SK-N-SH treated with all-trans-retinoic acid at 6 μM for 48 hours (cell line): ENCODE data around the gene KSR2.

ENCODE experiments used
- ATAC-seq: fragments of 200-7000 bp; cut with Tn5 transposase; 3 replicates; pipeline ENCODE4 v1.9.1; 2020; ENCODE audit warnings: mild to moderate bottlenecking, moderate library complexity
- ARNTL ChIP-seq: fragments of 450-650 bp; formaldehyde crosslinking; IDR thresholded peaks from 2 replicates; pipeline ENCODE4 v1.5.0; 2020; ENCODE audit warnings: low read depth, mild to moderate bottlenecking, moderate library complexity, borderline replicate concordance
- BACH2 ChIP-seq: fragments of 250-450 bp; sonication (Bioruptor Pico); IDR thresholded peaks from 2 replicates; pipeline ENCODE4 v1.9.0; 2021; ENCODE audit warnings: mild to moderate bottlenecking, borderline replicate concordance
- CREB5 ChIP-seq: fragments of 250-450 bp; sonication (Bioruptor Pico); IDR thresholded peaks from 2 replicates; pipeline ENCODE4 v1.5.1; 2020; ENCODE audit warnings: low read depth, mild to moderate bottlenecking, moderate library complexity
- CSDC2 ChIP-seq: fragments of 250-450 bp; sonication (Bioruptor Pico); IDR thresholded peaks from 2 replicates; pipeline ENCODE4 v1.5.0; 2020; ENCODE audit warnings: mild to moderate bottlenecking, moderate library complexity
- ESRRG ChIP-seq: fragments of 250-450 bp; sonication (Bioruptor Pico); IDR thresholded peaks from 2 replicates; pipeline ENCODE4 v1.6.1; 2021; ENCODE audit warnings: mild to moderate bottlenecking
- GLIS3 ChIP-seq: fragments of 250-450 bp; sonication (Bioruptor Pico); IDR thresholded peaks from 2 replicates; pipeline ENCODE4 v1.5.0; 2020; ENCODE audit warnings: mild to moderate bottlenecking, moderate library complexity
- ISL1 ChIP-seq: fragments of 250-450 bp; sonication (Bioruptor Pico); IDR thresholded peaks from 2 replicates; pipeline ENCODE4 v2.1.2; 2022; ENCODE audit warnings: mild to moderate bottlenecking, moderate library complexity
- OSR1 ChIP-seq: fragments of 250-450 bp; sonication (Bioruptor Pico); IDR thresholded peaks from 2 replicates; pipeline ENCODE4 v1.8.0; 2022; ENCODE audit warnings: moderate library complexity, mild to moderate bottlenecking, inconsistent platforms
- PATZ1 ChIP-seq: fragments of 250-450 bp; sonication (Bioruptor Pico); IDR thresholded peaks from 2 replicates; pipeline ENCODE4 v1.8.0; 2020; ENCODE audit warnings: mild to moderate bottlenecking, moderate library complexity, borderline replicate concordance
- POU6F1 ChIP-seq: fragments of 250-450 bp; sonication (Bioruptor Pico); IDR thresholded peaks from 2 replicates; pipeline ENCODE4 v1.8.0; 2021; ENCODE audit warnings: low read depth, mild to moderate bottlenecking, moderate library complexity, borderline replicate concordance
- PPARA ChIP-seq: fragments of 250-450 bp; sonication (Bioruptor Pico); IDR thresholded peaks from 2 replicates; pipeline ENCODE4 v1.5.0; 2020; ENCODE audit warnings: mild to moderate bottlenecking, borderline replicate concordance
- RARB ChIP-seq: fragments of 250-450 bp; sonication (Bioruptor Pico); IDR thresholded peaks from 2 replicates; pipeline ENCODE4 v1.8.0; 2021; ENCODE audit warnings: mild to moderate bottlenecking, moderate library complexity
- SNAI2 ChIP-seq: fragments of 250-450 bp; sonication (Bioruptor Pico); IDR thresholded peaks from 2 replicates; pipeline ENCODE4 v1.5.0; 2020; ENCODE audit warnings: mild to moderate bottlenecking, moderate library complexity
- TCF4 ChIP-seq: fragments of 250-450 bp; sonication (Bioruptor Pico); IDR thresholded peaks from 2 replicates; pipeline ENCODE4 v1.8.0; 2021; ENCODE audit warnings: mild to moderate bottlenecking, moderate library complexity, borderline replicate concordance
- TOX ChIP-seq: fragments of 250-450 bp; sonication (Bioruptor Pico); IDR thresholded peaks from 2 replicates; pipeline ENCODE4 v1.8.0; 2021; ENCODE audit warnings: mild to moderate bottlenecking, moderate library complexity, borderline replicate concordance
- TSHZ2 ChIP-seq: fragments of 250-450 bp; sonication (Bioruptor Pico); IDR thresholded peaks from 2 replicates; pipeline ENCODE4 v1.5.0; 2020; ENCODE audit warnings: mild to moderate bottlenecking, moderate library complexity
- ZC3H10 ChIP-seq: fragments of 250-450 bp; sonication (Bioruptor Pico); IDR thresholded peaks from 2 replicates; pipeline ENCODE4 v1.5.1; 2021; ENCODE audit warnings: mild to moderate bottlenecking, moderate library complexity
- ZFP3 ChIP-seq: fragments of 250-450 bp; sonication (Bioruptor Pico); IDR thresholded peaks from 2 replicates; pipeline ENCODE4 v1.5.0; 2020; ENCODE audit warnings: mild to moderate bottlenecking, moderate library complexity
- ZFP30 ChIP-seq: fragments of 450-650 bp; formaldehyde crosslinking; IDR thresholded peaks from 2 replicates; pipeline ENCODE4 v1.5.0; 2022; ENCODE audit warnings: mild to moderate bottlenecking, moderate library complexity
- ZNF565 ChIP-seq: fragments of 450-650 bp; formaldehyde crosslinking; conservative IDR thresholded peaks from 2 replicates; pipeline ENCODE4 v1.5.0; 2020; ENCODE audit warnings: low read depth, mild to moderate bottlenecking, moderate library complexity
- ZNF70 ChIP-seq: fragments of 450-650 bp; formaldehyde crosslinking; IDR thresholded peaks from 2 replicates; pipeline ENCODE4 v1.5.0; 2020; ENCODE audit warnings: mild to moderate bottlenecking, moderate library complexity
- ZNF8 ChIP-seq: fragments of 450-650 bp; formaldehyde crosslinking; IDR thresholded peaks from 2 replicates; pipeline ENCODE4 v1.5.0; 2020; ENCODE audit warnings: mild to moderate bottlenecking, moderate library complexity
- TF ChIP-seq, protein P1 (sequence below): fragments of 250-450 bp; sonication (Bioruptor Pico); IDR thresholded peaks from 2 replicates; pipeline ENCODE4 v1.5.1; 2021; ENCODE audit warnings: mild to moderate bottlenecking, moderate library complexity

Gene KSR2

GRCh38 chr12:117790948-117791347 lies 177.8 kb downstream of the KSR2 start (continued):
- TF ChIP-seq TSHZ2 (CRISPR knock-in tag) (no peak), BACH2 (CRISPR knock-in tag) (no peak), ZNF8 (CRISPR knock-in tag) (no peak), SNAI2 (CRISPR knock-in tag) (no peak), ZNF70 (CRISPR knock-in tag) (no peak), ZFP3 (CRISPR knock-in tag) (no peak), CREB5 (no peak)

DNA sequence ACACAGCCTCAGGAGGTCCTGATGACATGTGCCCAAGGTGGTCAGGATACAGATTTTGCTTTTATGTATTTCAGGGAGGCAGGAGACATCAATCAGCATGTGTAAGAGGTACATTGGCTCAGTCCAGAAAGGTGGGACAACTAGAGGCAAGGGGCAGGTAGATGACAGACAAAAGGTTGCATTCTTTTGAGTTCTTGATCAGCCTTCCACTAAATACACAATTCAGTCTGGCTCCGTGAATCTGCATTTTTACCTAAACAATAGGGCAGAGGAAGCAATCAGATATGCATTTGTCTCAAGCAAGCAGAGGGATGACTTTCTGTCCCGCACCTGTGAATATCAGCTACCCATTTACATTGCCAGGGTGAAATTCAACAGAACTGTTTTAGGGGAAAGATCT lies 178.6 kb downstream of the KSR2 start:
- TF ChIP-seq OSR1 (no peak), PATZ1 (CRISPR knock-in tag) (no peak), PPARA (no peak), CREB5 (no peak), RARB (CRISPR knock-in tag) (no peak), BACH2 (CRISPR knock-in tag) (no peak), ZC3H10 (CRISPR knock-in tag) (no peak), CSDC2 (no peak), ESRRG (CRISPR knock-in tag) (no peak)
- no peak for ATAC-seq

DNA sequence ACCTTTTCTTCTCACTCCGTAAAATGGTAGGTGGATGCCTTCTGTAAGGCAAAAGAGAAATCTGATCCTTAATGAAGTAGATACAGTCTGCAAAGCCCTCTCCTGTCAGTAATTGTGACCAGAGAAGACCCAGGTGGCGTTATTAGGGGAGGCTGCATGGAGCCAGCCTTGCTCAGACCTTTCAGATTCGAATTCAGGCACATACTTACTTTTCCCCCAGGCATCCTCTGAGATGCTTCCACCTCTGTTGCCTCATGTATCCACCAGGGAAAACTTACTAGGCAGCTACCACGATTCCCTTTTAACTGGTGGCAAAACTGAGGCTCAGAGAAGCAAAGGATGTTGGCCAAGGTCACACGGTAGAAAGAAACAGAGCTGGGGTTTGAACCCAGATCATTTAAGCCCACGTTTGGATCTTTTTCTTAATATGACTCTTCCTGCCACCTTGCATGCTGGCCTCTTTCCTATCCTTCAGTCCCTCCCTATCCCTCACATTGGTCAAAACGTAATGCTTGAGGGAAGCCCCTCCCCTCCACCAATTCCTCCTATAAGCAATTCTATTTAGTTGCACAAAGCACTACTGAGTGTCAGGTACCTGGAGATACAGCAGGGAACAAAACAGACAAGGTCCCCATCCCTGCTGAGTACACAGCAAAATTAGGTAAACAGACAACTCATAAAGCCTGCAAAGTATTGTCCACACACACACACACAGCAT lies 179.4 kb downstream of the KSR2 start:
- TF ChIP-seq ZFP30 (no peak), ZC3H10 (CRISPR knock-in tag) (no peak), OSR1 (no peak), ISL1 (CRISPR knock-in tag) (no peak), ZNF70 (CRISPR knock-in tag) (no peak), TCF4 (CRISPR knock-in tag) (no peak), GLIS3 (CRISPR knock-in tag) (no peak), PPARA (no peak), PATZ1 (CRISPR knock-in tag) (no peak), CSDC2 (no peak), ZNF565 (CRISPR knock-in tag) (no peak), RARB (CRISPR knock-in tag) (no peak), CREB5 (no peak), TOX (CRISPR knock-in tag) (no peak), ZNF8 (CRISPR knock-in tag) (no peak), POU6F1 (CRISPR knock-in tag) (no peak), ESRRG (CRISPR knock-in tag) (no peak), ARNTL (CRISPR knock-in tag) (no peak)
- TF ChIP-seq, protein P1, sequence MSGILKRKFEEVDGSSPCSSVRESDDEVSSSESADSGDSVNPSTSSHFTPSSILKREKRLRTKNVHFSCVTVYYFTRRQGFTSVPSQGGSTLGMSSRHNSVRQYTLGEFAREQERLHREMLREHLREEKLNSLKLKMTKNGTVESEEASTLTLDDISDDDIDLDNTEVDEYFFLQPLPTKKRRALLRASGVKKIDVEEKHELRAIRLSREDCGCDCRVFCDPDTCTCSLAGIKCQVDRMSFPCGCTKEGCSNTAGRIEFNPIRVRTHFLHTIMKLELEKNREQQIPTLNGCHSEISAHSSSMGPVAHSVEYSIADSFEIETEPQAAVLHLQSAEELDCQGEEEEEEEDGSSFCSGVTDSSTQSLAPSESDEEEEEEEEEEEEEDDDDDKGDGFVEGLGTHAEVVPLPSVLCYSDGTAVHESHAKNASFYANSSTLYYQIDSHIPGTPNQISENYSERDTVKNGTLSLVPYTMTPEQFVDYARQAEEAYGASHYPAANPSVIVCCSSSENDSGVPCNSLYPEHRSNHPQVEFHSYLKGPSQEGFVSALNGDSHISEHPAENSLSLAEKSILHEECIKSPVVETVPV (CRISPR knock-in tag) = no peak
- no peak for ATAC-seq
